ENCODE measurements around the gene TYMS. TPM values are rescaled to one million over a fixed set of nuclear protein-coding genes. Genes with fewer than 3 reads are reported as not detected.

The TYMS gene
- total and polyA plus RNA-seq, 10 donors, result 4.4 to 24.7 (median 14.4) TPM

GRCh38 chr18:673769-674168 is 16.3 kb downstream of the TYMS start:
- Histone ChIP-seq H3K36me3 (peaks cover 0 to 100% (median 64%) of the 10 kb centered on the region in 6 donors), H3K27me3 (replicated peaks in 1 of 7) (no peaks in the 10 kb centered on the region), H3K4me1 (no peaks in the 10 kb centered on the region), H3K27ac (no peak overlapping the region), H3K4me3 (no peak overlapping the region), H3K9me3 (no peaks in the 10 kb centered on the region)
- intact Hi-C loops (cut with DNase I; ENCODE audit: low total_unique reads), result no loop called here
- no peak for TF ChIP-seq POLR2A (IDR thresholded peaks at IDR 0.05)
- no peak for TF ChIP-seq POLR2AphosphoS5 (IDR thresholded peaks at IDR 0.05)
- TF ChIP-seq, protein P1, sequence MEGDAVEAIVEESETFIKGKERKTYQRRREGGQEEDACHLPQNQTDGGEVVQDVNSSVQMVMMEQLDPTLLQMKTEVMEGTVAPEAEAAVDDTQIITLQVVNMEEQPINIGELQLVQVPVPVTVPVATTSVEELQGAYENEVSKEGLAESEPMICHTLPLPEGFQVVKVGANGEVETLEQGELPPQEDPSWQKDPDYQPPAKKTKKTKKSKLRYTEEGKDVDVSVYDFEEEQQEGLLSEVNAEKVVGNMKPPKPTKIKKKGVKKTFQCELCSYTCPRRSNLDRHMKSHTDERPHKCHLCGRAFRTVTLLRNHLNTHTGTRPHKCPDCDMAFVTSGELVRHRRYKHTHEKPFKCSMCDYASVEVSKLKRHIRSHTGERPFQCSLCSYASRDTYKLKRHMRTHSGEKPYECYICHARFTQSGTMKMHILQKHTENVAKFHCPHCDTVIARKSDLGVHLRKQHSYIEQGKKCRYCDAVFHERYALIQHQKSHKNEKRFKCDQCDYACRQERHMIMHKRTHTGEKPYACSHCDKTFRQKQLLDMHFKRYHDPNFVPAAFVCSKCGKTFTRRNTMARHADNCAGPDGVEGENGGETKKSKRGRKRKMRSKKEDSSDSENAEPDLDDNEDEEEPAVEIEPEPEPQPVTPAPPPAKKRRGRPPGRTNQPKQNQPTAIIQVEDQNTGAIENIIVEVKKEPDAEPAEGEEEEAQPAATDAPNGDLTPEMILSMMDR (IDR thresholded peaks at IDR 0.05 in 8 of 11, conservative IDR thresholded peaks at IDR 0.05 in 3 of 11), result no peak
- 69 to 78% (median 77%) methylated on average over 5 of the region's 5 CpGs for WGBS, 5 donors
- DNase-seq, result no peak

DNA sequence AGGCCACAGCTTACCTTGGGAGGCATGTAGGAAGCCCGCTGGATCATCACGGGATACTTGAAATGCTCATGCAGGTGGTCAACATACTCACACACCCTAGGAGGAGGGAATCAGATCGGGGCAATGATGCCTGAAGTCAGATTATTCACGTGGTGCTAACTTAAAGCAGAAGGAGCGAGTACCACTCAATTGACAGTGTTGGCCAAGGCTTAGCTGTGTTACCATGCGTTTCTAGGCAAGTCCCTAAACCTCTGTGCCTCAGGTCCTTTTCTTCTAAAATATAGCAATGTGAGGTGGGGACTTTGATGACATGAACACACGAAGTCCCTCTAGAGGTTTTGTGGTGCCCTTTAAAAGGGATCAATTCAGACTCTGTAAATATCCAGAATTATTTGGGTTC is 17.9 kb downstream of the TYMS start:
- no peak for DNase-seq
- TF ChIP-seq POLR2A (IDR thresholded peaks at IDR 0.05), result no peak
- TF ChIP-seq POLR2AphosphoS5 (IDR thresholded peaks at IDR 0.05), result no peak
- TF ChIP-seq, protein P1 (IDR thresholded peaks at IDR 0.05 in 8 of 11, conservative IDR thresholded peaks at IDR 0.05 in 3 of 11), result no peak

GRCh38 chr18:676069-676468 is 18.6 kb downstream of the TYMS start:
- TF ChIP-seq POLR2AphosphoS5 (IDR thresholded peaks at IDR 0.05) (no peak), POLR2A (IDR thresholded peaks at IDR 0.05) (no peak)
- TF ChIP-seq, protein P1 (IDR thresholded peaks at IDR 0.05 in 8 of 11, conservative IDR thresholded peaks at IDR 0.05 in 3 of 11), result no peak
- WGBS, 5 donors, result 88 to 94% (median 93%) methylated on average over 5 of the region's 5 CpGs
- H3K27me3 ChIP-seq (replicated peaks in 1 of 7), result no peaks in the 10 kb centered on the region
- no peak overlapping the region for H3K4me3 ChIP-seq
- DNase-seq, result no peak
- H3K36me3 ChIP-seq, result peaks cover 0 to 100% (median 57%) of the 10 kb centered on the region in 6 donors
- no peak overlapping the region for H3K27ac ChIP-seq
- intact Hi-C loops (cut with DNase I; ENCODE audit: low total_unique reads), result no loop called here
- H3K9me3 ChIP-seq, result no peaks in the 10 kb centered on the region
- H3K4me1 ChIP-seq, result no peaks in the 10 kb centered on the region

More for the DNA sequence above, 17.9 kb downstream of the TYMS start:
- Histone ChIP-seq H3K4me3 (no peak overlapping the region), H3K27me3 (replicated peaks in 1 of 7) (no peaks in the 10 kb centered on the region), H3K9me3 (no peaks in the 10 kb centered on the region), H3K4me1 (no peaks in the 10 kb centered on the region), H3K36me3 (peaks cover 0 to 100% (median 64%) of the 10 kb centered on the region in 6 donors), H3K27ac (no peak overlapping the region)
- WGBS, 5 donors, result 92 to 96% (median 95%) methylated on average over 7 of the region's 7 CpGs
- intact Hi-C loops (cut with DNase I; ENCODE audit: low total_unique reads), result no loop called here

GRCh38 chr18:676736-677135 is 19.3 kb downstream of the TYMS start:
- no peak for TF ChIP-seq POLR2A (IDR thresholded peaks at IDR 0.05)
- TF ChIP-seq, protein P1 (IDR thresholded peaks at IDR 0.05 in 8 of 11, conservative IDR thresholded peaks at IDR 0.05 in 3 of 11), result no peak
- TF ChIP-seq POLR2AphosphoS5 (IDR thresholded peaks at IDR 0.05), result no peak
- Histone ChIP-seq H3K27me3 (replicated peaks in 1 of 7) (no peaks in the 10 kb centered on the region), H3K4me3 (no peak overlapping the region), H3K36me3 (peaks cover 0 to 100% (median 57%) of the 10 kb centered on the region in 6 donors), H3K27ac (no peak overlapping the region), H3K4me1 (no peaks in the 10 kb centered on the region), H3K9me3 (no peaks in the 10 kb centered on the region)
- 87 to 96% (median 93%) methylated on average over 3 of the region's 3 CpGs for whole genome bisulfite sequencing, 5 donors
- no peak for DNase-seq
- intact Hi-C loops (cut with DNase I; ENCODE audit: low total_unique reads), result no loop called here
